ENCODE measurements around the gene PRKCB.

- no peak for TF ChIP-seq POLR2A (IDR thresholded peaks at IDR 0.05)
- no peak for TF ChIP-seq CTCF (IDR thresholded peaks at IDR 0.05)
- no peak for TF ChIP-seq POLR2AphosphoS5 (IDR thresholded peaks at IDR 0.05)
These were observed 215.3 kb downstream of the PRKCB start for GRCh38 chr16:24051125-24051524.

Data from gastroesophageal sphincter (tissue), 3 donors.